ENCODE data around the gene RAB3GAP1.

GRCh38 chr2:135010200-135010942 lies 41.7 kb upstream of the RAB3GAP1 start:
- TF ChIP-seq CTCF (IDR thresholded peaks at IDR 0.05) (no peak), POLR2A (IDR thresholded peaks at IDR 0.05) (no peak), POLR2AphosphoS5 (IDR thresholded peaks at IDR 0.05) (no peak), EP300 (IDR thresholded peaks at IDR 0.05) (no peak)

Data from sigmoid colon (tissue), 4 donors.